Ovary (tissue), 3 donors: Measurements from ENCODE around the gene RSAD1.

Source experiments
- CTCF ChIP-seq, 3 donors: fragments of 450-650 bp in 2 of 3; fragments of 200-600 bp in 1 of 3; IDR thresholded peaks; one replicate each; pipeline versions ENCODE4 v1.5.1 to v1.8.0; 2016 to 2022; ENCODE audit warnings: antibody characterized with exemption in 3 of 3, mild to moderate bottlenecking in 1 of 3
- EP300 ChIP-seq: sonication (generic); formaldehyde crosslinking; IDR thresholded peaks from one replicate; pipeline ENCODE4 v1.6.1; 2017; ENCODE audit warnings: antibody characterized with exemption
- POLR2A ChIP-seq: fragments of 450-650 bp; IDR thresholded peaks from one replicate; pipeline ENCODE4 v1.6.1; 2017; ENCODE audit warnings: antibody characterized with exemption, mild to moderate bottlenecking, moderate library complexity
- donor health status: DM: no; HTN: no; CAD: no.

GRCh38 chr17:50484386-50485155 is 5.9 kb downstream of the RSAD1 start:
- TF ChIP-seq CTCF (IDR thresholded peaks at IDR 0.05) (no peak), EP300 (no peak), POLR2A (no peak)
